Keratinocyte (primary cell): Measurements from ENCODE around the gene RPL29. TPM values are rescaled to one million over a fixed set of nuclear protein-coding genes. Genes with fewer than 3 reads are reported as not detected.

ENCODE experiments used
- DNase-seq: peaks from one replicate; pipeline ENCODE4 v3.0.0-alpha.2; 2011; ENCODE audit warnings: low read depth, missing footprints, low spot score
- FAIRE-seq: peaks from 2 replicates; lab custom pipeline; 2011; peaks lifted over from hg19 to GRCh38; lab: Jason Lieb, UNC
- H2AFZ ChIP-seq: 2 replicates; pipeline ENCODE4 v1.6.0; 2012; ENCODE audit warnings: low read length, control low read depth, inconsistent platforms; ENCODE audit not compliant: control insufficient read depth
- H3K27ac ChIP-seq: 2 replicates; pipeline ENCODE4 v1.5.1; 2011; ENCODE audit warnings: low read length; ENCODE audit not compliant: control insufficient read depth, insufficient read depth
- H3K27me3 ChIP-seq: 3 replicates; pipeline ENCODE4 v1.6.0; 2011; ENCODE audit warnings: low read length; ENCODE audit not compliant: control insufficient read depth, insufficient read depth; ENCODE audit errors: extremely low read depth
- H3K36me3 ChIP-seq, 2 experiments: 2 replicates in 1 of 2; 3 replicates in 1 of 2; pipeline ENCODE4 v1.5.1; 2011; ENCODE audit warnings: low read length in 2 of 2, mild to moderate bottlenecking in 1 of 2; ENCODE audit not compliant: control insufficient read depth in 2 of 2, insufficient read depth in 2 of 2; ENCODE audit errors: extremely low read depth in 1 of 2
- H3K4me1 ChIP-seq: 3 replicates; pipeline ENCODE4 v1.5.1; 2011; ENCODE audit warnings: low read length; ENCODE audit not compliant: control insufficient read depth, insufficient read depth; ENCODE audit errors: extremely low read depth
- H3K4me2 ChIP-seq: 3 replicates; pipeline ENCODE4 v1.6.0; 2011; ENCODE audit warnings: low read depth, low read length; ENCODE audit not compliant: control insufficient read depth, insufficient read depth; ENCODE audit errors: extremely low read depth
- H3K4me3 ChIP-seq, 3 experiments: fragments of 200-600 bp in 1 of 3; sonication (generic) in 1 of 3; 2 replicates in 2 of 3; 3 replicates in 1 of 3; pipeline ENCODE4 v1.5.1; 2011 to 2016; ENCODE audit warnings: low read length in 3 of 3, mild to moderate bottlenecking in 3 of 3, control low read depth in 2 of 3, inconsistent platforms in 1 of 3, low read depth in 1 of 3, mixed read lengths in 1 of 3, mixed run types in 1 of 3, moderate library complexity in 1 of 3; ENCODE audit not compliant: control insufficient read depth in 2 of 3, insufficient read depth in 2 of 3; ENCODE audit errors: extremely low read depth in 1 of 3
- H3K79me2 ChIP-seq: 2 replicates; pipeline ENCODE4 v1.6.0; 2012; ENCODE audit warnings: low read length; ENCODE audit not compliant: control insufficient read depth, insufficient read depth
- H3K9ac ChIP-seq: 3 replicates; pipeline ENCODE4 v1.6.0; 2011; ENCODE audit warnings: low read length; ENCODE audit not compliant: control insufficient read depth, insufficient read depth; ENCODE audit errors: extremely low read depth
- H3K9me1 ChIP-seq: 3 replicates; pipeline ENCODE4 v1.6.0; 2011; ENCODE audit warnings: low read length; ENCODE audit not compliant: control insufficient read depth, insufficient read depth; ENCODE audit errors: extremely low read depth
- H3K9me3 ChIP-seq: 2 replicates; pipeline ENCODE4 v1.5.1; 2012; ENCODE audit warnings: low read depth, low read length; ENCODE audit not compliant: control insufficient read depth
- H4K20me1 ChIP-seq: 3 replicates; pipeline ENCODE4 v1.6.0; 2011; ENCODE audit warnings: low read length; ENCODE audit not compliant: control insufficient read depth, insufficient read depth; ENCODE audit errors: extremely low read depth
- CTCF ChIP-seq, 3 experiments: IDR thresholded peaks in 1 of 3; conservative IDR thresholded peaks in 1 of 3; optimal IDR thresholded peaks in 1 of 3; 2 replicates in 2 of 3; 3 replicates in 1 of 3; pipeline versions ENCODE3 to v1.5.1; 2011; ENCODE audit warnings: low read length in 3 of 3, mild to moderate bottlenecking in 3 of 3, moderate library complexity in 2 of 3, control low read depth in 1 of 3, inconsistent platforms in 1 of 3; ENCODE audit not compliant: insufficient read depth in 2 of 3; ENCODE audit errors: extremely low read depth in 1 of 3
- EZH2 ChIP-seq: IDR thresholded peaks from one replicate; pipeline ENCODE4 v1.6.1; 2012; ENCODE audit warnings: inconsistent platforms, mild to moderate bottlenecking, low read length, moderate library complexity
- dilution Hi-C: fragments of 300-500 bp; cut with MboI; formaldehyde crosslinking; loops from one replicate; pipeline ENCODE4 v1.7.0; 2020; ENCODE audit warnings: low sequenced_read_pairs; ENCODE audit not compliant: extremely low pct_ligation_motif_present
- polyA plus RNA-seq, 5 experiments: library from polyadenylated mRNA; depleted of rRNA in 3 of 5; stranded (reverse) in 3 of 5; stranded (forward) in 1 of 5; unstranded in 1 of 5; fragments of >200 nt; gene quantifications; 1 replicate in 1 of 5; 2 replicates in 3 of 5; 3 replicates in 1 of 5; pipeline versions ENCODE4 v1.2.1 to v1.2.3, GENCODE V29; 2011 to 2012; ENCODE audit warnings: missing spikeins in 2 of 5, low read depth in 1 of 5, low replicate concordance in 1 of 5

Gene RPL29
- polyA plus RNA-seq, 1 donor (not counting 4 experiments of a cell fraction or from before 2014, with no cell fraction given), result 1,648 TPM

- dilution Hi-C loops, result no loop called here
- Histone ChIP-seq H3K79me2 (no peaks in the 10 kb centered on the region), H3K4me1 (peaks cover 11% of the 10 kb centered on the region), H3K9ac (no peak overlapping the region), H4K20me1 (no peaks in the 10 kb centered on the region), H3K4me3 (no peak overlapping the region), H3K36me3 (peaks cover 0 to 13% of the 10 kb centered on the region in 2 experiments), H3K27me3 (peaks cover 28% of the 10 kb centered on the region), H3K4me2 (no peak overlapping the region), H3K9me1 (no peaks in the 10 kb centered on the region), H2AFZ (no peak overlapping the region), H3K27ac (no peak overlapping the region), H3K9me3 (no peaks in the 10 kb centered on the region)
- DNase-seq (no peak), FAIRE-seq (no peak)
- TF ChIP-seq CTCF (optimal IDR thresholded peaks at IDR 0.05 in 1 of 3, IDR thresholded peaks at IDR 0.05 in 1 of 3, conservative IDR thresholded peaks at IDR 0.05 in 1 of 3; ENCODE audit: extremely low read depth in 1 of 3, insufficient read depth in 2 of 3, low read length in 3 of 3), result no peak
- TF ChIP-seq EZH2, result no peak
These were observed 41.0 kb downstream of the RPL29 start for GRCh38 chr3:51954713-51955112.

GRCh38 chr3:51954105-51954504, 41.6 kb downstream of the RPL29 start:
- TF ChIP-seq CTCF (optimal IDR thresholded peaks at IDR 0.05 in 1 of 3, IDR thresholded peaks at IDR 0.05 in 1 of 3, conservative IDR thresholded peaks at IDR 0.05 in 1 of 3; ENCODE audit: extremely low read depth in 1 of 3, insufficient read depth in 2 of 3, low read length in 3 of 3) (no peak), EZH2 (no peak)
- dilution Hi-C loops, result no loop called here
- no peak for FAIRE-seq

More at GRCh38 chr3:51954105-51954504, 41.6 kb downstream of the RPL29 start:
- Histone ChIP-seq H3K36me3 (peaks cover 0 to 7% of the 10 kb centered on the region in 2 experiments), H3K27me3 (peaks cover 28% of the 10 kb centered on the region), H3K9ac (no peak overlapping the region), H4K20me1 (no peaks in the 10 kb centered on the region), H3K4me2 (no peak overlapping the region), H3K79me2 (no peaks in the 10 kb centered on the region), H3K9me1 (no peaks in the 10 kb centered on the region), H3K27ac (no peak overlapping the region), H2AFZ (no peak overlapping the region), H3K4me1 (peaks cover 11% of the 10 kb centered on the region), H3K9me3 (no peaks in the 10 kb centered on the region), H3K4me3 (no peak overlapping the region)
- DNase-seq, result no peak
